HEK293 (cell line): Measurements from ENCODE around the gene RHOJ.

Experiments used
- BCL11A ChIP-seq: fragments of 450-650 bp; formaldehyde crosslinking; IDR thresholded peaks from 2 replicates; pipeline ENCODE4 v1.5.1; 2016; ENCODE audit warnings: low read depth, missing biosample characterization, missing genetic modification characterization
- KLF1 ChIP-seq: fragments of 450-650 bp; formaldehyde crosslinking; IDR thresholded peaks from 2 replicates; pipeline ENCODE4 v1.5.1; 2016; ENCODE audit warnings: missing biosample characterization, missing genetic modification characterization
- ZFP37 ChIP-seq: fragments of 450-650 bp; formaldehyde crosslinking; IDR thresholded peaks from 2 replicates; pipeline ENCODE4 v1.5.1; 2016; ENCODE audit warnings: missing biosample characterization, missing genetic modification characterization
- ZNF19 ChIP-seq: fragments of 450-650 bp; formaldehyde crosslinking; IDR thresholded peaks from 2 replicates; pipeline ENCODE4; 2016; ENCODE audit warnings: missing biosample characterization, missing genetic modification characterization, low read depth
- ZNF302 ChIP-seq: fragments of 450-650 bp; formaldehyde crosslinking; IDR thresholded peaks from 2 replicates; pipeline ENCODE4 v1.5.1; 2016; ENCODE audit warnings: missing biosample characterization, missing genetic modification characterization, low read depth
- ZNF530 ChIP-seq: fragments of 450-650 bp; formaldehyde crosslinking; IDR thresholded peaks from 2 replicates; pipeline ENCODE4 v1.5.1; 2016; ENCODE audit warnings: low read depth, missing biosample characterization, missing genetic modification characterization
- ZNF558 ChIP-seq: fragments of 450-650 bp; formaldehyde crosslinking; IDR thresholded peaks from 2 replicates; pipeline ENCODE4 v1.5.1; 2016; ENCODE audit warnings: missing biosample characterization, missing genetic modification characterization
- ZNF658 ChIP-seq: fragments of 450-650 bp; formaldehyde crosslinking; IDR thresholded peaks from 2 replicates; pipeline ENCODE4; 2016; ENCODE audit warnings: missing biosample characterization, missing genetic modification characterization
- TF ChIP-seq, protein P1 (sequence below): fragments of 450-650 bp; formaldehyde crosslinking; IDR thresholded peaks from 2 replicates; pipeline ENCODE4 v1.5.1; 2016; ENCODE audit warnings: missing biosample characterization, missing genetic modification characterization, low read depth
- TF ChIP-seq, protein P2 (sequence below): fragments of 450-650 bp; formaldehyde crosslinking; IDR thresholded peaks from 2 replicates; pipeline ENCODE4 v1.5.1; 2016; ENCODE audit warnings: missing biosample characterization, missing genetic modification characterization
- TF ChIP-seq, protein P3 (sequence below): fragments of 450-650 bp; formaldehyde crosslinking; IDR thresholded peaks from 2 replicates; pipeline ENCODE4 v1.5.1; 2016; ENCODE audit warnings: missing biosample characterization, missing genetic modification characterization

DNA sequence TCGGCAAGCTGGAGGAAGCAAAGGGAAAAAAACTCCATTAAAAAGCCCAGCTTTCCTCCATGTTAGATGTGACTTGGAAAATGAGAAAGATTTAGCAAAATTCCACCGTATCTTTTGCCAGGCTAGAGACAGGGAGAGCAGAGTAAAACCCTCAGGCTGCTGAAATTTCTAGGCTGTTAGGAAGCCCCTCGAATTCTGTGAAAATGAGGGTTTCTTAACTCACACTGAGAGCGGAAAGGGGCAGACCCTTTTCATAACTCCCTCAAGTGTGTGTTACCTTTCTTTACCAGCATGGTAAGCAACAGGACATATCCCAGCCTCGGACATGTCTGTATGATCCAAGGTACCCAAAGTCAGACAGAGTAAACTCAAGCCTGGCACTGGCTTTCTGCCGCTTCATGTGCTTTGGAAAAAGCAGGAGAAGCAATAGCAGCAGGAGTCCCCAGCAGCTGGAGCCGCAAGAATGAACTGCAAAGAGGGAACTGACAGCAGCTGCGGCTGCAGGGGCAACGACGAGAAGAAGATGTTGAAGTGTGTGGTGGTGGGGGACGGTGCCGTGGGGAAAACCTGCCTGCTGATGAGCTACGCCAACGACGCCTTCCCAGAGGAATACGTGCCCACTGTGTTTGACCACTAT, at the start of gene RHOJ:
- TF ChIP-seq, protein P1, sequence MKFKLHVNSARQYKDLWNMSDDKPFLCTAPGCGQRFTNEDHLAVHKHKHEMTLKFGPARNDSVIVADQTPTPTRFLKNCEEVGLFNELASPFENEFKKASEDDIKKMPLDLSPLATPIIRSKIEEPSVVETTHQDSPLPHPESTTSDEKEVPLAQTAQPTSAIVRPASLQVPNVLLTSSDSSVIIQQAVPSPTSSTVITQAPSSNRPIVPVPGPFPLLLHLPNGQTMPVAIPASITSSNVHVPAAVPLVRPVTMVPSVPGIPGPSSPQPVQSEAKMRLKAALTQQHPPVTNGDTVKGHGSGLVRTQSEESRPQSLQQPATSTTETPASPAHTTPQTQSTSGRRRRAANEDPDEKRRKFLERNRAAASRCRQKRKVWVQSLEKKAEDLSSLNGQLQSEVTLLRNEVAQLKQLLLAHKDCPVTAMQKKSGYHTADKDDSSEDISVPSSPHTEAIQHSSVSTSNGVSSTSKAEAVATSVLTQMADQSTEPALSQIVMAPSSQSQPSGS (tag by site-specific recombination): no peak
- TF ChIP-seq ZNF302 (tag by site-specific recombination) (no peak), BCL11A (tag by site-specific recombination) (no peak), ZNF530 (tag by site-specific recombination) (no peak), ZNF19 (tag by site-specific recombination) (no peak), ZNF558 (tag by site-specific recombination) (no peak), ZNF658 (tag by site-specific recombination) (no peak), ZFP37 (no peak), KLF1 (tag by site-specific recombination) (no peak)
- TF ChIP-seq, protein P2, sequence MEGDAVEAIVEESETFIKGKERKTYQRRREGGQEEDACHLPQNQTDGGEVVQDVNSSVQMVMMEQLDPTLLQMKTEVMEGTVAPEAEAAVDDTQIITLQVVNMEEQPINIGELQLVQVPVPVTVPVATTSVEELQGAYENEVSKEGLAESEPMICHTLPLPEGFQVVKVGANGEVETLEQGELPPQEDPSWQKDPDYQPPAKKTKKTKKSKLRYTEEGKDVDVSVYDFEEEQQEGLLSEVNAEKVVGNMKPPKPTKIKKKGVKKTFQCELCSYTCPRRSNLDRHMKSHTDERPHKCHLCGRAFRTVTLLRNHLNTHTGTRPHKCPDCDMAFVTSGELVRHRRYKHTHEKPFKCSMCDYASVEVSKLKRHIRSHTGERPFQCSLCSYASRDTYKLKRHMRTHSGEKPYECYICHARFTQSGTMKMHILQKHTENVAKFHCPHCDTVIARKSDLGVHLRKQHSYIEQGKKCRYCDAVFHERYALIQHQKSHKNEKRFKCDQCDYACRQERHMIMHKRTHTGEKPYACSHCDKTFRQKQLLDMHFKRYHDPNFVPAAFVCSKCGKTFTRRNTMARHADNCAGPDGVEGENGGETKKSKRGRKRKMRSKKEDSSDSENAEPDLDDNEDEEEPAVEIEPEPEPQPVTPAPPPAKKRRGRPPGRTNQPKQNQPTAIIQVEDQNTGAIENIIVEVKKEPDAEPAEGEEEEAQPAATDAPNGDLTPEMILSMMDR (tag by site-specific recombination): no peak
- TF ChIP-seq, protein P3, sequence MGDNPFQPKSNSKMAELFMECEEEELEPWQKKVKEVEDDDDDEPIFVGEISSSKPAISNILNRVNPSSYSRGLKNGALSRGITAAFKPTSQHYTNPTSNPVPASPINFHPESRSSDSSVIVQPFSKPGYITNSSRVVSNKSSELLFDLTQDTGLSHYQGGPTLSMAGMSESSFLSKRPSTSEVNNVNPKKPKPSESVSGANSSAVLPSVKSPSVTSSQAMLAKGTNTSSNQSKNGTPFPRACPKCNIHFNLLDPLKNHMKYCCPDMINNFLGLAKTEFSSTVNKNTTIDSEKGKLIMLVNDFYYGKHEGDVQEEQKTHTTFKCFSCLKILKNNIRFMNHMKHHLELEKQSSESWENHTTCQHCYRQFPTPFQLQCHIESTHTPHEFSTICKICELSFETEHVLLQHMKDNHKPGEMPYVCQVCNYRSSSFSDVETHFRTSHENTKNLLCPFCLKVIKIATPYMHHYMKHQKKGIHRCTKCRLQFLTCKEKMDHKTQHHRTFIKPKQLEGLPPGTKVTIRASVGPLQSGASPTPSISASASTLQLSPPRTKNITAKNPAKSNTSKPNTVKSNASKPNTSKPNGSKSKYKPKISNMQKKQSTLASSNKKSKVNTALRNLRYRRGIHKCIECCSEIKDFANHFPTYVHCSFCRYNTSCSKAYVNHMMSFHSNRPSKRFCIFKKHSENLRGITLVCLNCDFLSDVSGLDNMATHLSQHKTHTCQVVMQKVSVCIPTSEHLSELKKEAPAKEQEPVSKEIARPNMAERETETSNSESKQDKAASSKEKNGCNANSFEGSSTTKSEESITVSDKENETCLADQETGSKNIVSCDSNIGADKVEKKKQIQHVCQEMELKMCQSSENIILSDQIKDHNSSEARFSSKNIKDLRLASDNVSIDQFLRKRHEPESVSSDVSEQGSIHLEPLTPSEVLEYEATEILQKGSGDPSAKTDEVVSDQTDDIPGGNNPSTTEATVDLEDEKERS (tag by site-specific recombination): no peak
